Stimulated activated naive CD4-positive, alpha-beta T cell treated with Interleukin-2 at 50 U/mL for 16 hours (primary cell): ENCODE results near the gene FMN1.

Experiments used
- DNase-seq: peaks from one replicate; lab custom pipeline; 2025; lab: John Stamatoyannopoulos, UW

The FMN1 gene

DNA sequence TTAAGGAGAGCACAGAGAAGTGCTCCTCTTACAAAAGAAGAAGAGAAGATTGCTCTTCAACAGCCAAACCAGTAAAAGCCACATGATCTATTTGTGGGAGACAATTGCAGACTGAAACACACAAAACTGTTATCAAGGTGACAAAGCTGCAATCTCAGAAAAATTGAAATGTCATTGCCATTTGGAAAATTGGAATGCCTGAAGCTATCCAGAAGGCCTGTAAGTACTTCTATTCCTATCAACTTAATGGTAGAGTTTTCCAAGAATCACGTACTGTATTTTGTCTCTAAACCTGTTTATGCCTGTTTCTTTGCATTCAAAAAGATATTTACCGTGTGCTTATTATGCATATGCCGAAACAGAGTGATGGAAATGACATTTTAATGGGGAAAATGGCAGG is 272.0 kb downstream of the FMN1 start:
- no peak for DNase-seq

DNA sequence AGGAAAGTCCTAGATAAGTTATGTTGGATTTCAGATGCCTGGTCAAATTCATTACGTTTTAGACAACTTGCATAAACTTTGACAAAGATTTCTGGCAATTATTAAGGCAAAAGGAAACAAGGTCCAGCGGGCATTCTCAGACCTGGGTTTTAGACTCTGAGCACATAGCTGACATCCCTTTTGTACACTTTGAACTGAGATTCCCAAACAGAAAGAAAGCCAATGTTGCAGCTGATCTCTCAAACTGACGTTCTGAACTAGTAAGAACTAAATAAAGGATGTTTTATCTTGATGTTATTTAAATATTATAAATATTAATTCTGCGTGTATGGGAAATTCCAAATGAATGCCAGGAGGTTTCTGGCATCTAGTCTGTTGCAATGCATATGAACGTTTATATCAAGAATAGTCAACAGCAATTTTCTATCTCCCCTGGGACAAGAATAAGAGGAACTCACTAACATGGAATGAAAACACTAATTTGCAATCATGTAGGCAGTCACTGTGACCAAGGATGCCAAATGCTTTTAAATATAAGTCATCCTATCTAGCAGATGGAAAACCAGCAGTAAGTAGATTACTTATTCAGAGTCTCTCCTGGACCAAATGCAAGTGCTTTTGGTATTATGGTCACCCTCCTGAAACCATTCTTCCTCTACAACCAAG is 274.6 kb downstream of the FMN1 start:
- no peak for DNase-seq

DNA sequence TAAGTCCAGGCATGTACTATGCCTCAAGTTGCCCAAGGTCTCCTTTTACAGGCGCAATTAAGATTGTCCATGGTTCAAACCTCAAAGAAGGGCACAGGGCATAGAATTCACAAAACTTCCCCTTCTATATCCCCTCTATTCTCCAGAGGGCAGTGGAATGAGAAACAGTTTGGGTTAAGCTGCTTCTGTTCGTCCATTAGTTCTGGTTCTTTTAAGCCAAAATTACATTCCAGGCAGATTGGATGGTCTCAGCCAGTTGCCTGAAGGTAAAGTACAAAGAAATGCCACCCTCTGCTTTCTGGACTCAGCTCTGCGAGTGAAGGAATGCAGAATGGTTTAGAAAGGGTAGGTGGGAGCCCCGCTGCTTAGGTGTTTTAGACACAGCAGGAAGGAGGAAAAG is 276.0 kb downstream of the FMN1 start:
- DNase-seq = no peak

DNA sequence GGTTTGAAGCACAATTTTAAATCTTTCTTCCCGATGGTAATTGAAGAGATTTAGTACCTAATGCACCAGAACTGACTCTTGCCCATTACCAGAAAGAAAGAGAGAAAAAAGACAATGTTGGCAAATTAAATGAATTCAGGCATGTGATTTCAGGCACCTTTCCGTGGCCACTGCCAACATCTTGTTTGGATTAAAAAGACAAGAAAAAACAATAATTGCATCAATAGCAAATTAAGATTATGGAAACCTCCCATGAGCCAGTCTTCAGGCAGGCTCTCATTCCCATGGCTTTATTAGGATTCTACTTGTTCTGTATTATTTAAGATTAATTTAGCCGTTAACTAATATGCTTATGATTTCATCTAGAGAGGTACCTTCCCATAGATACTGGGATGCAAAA is 283.7 kb downstream of the FMN1 start:
- no peak for DNase-seq

DNA sequence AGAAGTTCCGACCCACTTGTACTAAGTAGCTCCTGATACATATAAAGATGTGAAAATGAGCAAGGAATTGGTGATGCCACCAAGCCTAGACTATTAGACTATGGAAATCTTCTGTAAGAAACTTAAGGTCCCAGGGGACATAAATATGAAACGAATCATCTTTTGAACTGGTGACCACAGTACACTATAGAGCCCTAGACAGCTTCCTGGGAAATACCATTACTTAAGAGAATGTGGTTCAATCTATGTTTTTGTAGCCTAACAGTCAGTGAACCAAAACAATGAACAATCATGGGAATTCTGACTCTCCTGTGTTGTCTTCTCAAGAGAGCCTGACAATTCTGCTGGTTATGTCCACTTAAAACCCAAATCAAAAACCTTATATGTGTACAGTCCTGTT is 285.1 kb downstream of the FMN1 start:
- DNase-seq = no peak

DNA sequence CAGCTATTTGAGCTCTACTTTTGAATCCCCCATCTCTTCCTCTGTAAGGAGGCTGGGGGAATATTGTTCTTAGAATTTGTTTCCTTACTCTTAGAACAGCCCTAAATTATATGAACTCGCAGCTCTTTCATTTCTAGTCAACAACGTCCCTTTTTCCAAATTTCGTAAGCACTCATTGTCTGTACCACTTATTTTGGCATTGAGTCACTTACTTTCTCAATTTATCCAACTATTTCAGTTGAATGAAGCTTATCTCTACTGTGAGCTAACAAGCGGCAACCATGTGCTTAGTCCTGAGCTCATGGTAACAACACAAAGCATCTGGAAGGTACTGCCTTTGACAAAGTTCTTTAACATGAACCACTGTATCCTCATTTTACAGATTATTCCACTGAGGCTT is 285.6 kb downstream of the FMN1 start:
- no peak for DNase-seq

DNA sequence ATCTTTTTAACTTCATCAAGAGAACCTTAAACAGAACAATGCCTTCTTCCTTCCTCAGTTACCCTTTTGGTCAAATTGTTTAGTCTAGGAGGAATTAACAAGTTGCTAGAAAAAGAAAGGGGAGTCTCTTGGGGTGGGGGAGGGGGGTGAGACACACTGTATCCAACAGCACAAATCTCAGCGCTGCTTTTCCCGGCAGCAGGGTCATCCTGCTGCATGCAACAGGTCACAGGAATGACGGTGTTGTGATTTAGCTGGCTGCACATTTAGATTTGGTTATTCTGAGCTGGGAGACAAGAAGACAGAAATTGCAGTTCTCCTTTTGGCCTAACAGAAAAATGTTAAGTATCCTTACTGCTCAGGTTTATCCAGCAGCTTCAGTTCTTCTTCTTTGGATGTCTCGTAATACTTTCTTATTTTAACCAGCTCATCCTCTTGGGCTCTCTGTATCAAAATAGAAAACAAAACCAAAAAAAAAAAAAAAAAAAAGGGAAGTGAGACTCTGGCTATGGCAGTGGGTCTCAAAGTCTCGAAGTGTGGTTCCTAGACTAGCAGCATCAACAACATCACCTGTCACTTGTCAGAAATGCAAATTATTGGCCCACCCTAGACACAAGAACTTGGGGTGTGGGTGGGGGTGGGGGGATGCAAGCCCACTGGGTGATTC is 286.2 kb downstream of the FMN1 start:
- DNase-seq = no peak

DNA sequence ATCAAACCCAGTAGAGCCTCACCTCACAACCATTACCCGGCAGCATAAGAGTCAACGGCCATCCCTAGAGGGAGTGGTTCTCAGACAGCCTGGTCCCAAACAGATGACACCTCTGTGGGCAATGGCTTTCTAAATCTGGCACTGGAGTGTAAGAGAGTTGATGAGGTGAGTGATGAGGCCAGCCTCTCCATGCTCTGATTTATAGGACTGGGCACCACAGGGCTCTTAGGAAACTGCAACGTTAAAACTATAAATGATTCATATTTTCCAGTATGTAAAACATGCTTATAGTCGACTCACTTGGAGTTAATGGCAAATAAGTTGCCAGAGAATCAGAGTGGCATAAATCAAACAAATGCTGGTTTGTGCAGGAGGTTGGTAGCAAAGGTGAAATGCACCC is 289.0 kb downstream of the FMN1 start:
- no peak for DNase-seq

DNA sequence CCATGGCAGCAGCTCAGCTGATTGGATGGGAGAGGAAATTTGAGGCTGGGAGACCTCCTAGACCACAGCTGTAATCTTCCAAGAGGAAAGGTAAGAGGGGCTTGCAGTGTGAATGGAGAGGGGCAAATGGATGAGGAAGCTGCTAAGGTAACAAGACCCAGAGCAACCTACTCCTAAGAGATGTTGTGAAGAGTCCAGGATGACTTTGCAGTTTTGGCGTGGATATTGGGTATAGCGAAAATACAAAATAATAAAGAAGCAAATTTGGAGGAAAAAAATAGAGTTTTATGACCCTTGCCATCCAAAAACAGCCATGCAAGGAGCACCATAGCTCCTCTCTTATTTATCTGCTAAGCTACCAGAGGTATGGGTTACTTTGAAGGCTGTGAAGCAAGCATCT is 290.1 kb downstream of the FMN1 start:
- DNase-seq = no peak

DNA sequence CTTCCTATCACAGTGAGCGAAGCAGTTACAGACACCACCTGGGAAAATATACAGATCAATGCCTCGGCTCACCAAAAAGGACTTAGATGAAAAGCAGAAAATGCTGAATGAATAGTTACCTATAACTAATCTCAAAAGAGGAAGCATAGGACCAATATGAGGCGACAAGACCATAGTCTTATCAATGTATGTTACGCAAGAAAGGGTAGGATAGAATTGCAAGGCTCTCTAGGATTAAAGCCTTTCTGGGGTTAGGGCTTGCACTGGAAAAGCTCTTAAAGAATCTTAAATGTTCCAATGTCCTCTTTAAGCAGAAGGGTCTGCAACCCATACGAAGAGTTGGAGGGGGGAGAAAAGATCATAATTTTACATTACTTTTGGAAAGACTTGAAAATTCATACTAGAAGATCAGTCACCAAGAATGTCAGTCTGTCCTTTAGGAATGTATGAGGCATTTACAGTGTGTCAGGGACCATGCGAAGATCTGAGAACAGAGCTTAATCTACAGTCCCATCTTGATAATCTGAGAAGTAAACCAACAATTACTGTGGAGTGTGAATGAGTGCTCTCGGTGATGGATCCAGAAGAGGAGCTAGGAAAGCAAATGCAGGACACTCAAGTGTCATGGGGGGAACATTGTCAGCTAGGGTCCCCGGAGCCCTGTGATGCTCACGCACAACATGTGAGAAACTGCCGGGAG is 290.8 kb downstream of the FMN1 start:
- no peak for DNase-seq

DNA sequence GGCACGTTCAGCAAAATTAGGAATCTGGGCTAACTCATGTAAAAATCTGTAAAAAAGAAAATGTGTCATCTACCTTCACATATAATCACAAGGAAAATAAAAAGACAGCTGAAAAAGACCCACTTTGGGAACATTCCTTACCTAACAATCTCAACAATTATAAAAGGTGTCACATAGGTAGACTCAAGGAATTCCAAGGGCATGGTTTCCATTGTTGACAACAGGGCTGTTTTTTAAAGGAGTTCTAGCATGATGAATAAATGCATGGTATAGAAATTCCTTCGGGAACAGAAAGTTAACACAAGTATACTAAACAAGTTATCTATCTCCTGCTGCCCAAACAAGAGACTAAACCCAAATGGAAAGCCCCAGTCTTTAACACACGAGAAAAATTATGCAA is 292.5 kb downstream of the FMN1 start:
- no peak for DNase-seq

DNA sequence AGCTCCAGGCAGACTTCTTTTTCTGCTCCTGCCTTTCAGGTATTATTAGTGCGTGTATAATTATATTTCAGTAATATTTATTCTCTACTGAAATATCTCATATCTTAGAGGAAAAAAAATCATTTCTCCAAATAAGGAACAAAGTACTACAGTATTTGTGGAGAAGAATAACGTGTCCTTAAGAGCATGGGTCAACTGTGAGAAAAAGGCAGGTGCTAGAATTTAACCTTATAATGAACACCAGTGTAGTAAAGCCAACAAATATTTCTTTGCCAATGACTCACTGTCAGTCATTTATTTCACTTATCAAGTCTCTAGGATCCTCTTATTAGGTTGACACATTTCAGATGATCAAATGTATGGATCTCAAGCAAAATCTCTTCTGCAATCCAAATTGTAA is 293.3 kb downstream of the FMN1 start:
- no peak for DNase-seq

DNA sequence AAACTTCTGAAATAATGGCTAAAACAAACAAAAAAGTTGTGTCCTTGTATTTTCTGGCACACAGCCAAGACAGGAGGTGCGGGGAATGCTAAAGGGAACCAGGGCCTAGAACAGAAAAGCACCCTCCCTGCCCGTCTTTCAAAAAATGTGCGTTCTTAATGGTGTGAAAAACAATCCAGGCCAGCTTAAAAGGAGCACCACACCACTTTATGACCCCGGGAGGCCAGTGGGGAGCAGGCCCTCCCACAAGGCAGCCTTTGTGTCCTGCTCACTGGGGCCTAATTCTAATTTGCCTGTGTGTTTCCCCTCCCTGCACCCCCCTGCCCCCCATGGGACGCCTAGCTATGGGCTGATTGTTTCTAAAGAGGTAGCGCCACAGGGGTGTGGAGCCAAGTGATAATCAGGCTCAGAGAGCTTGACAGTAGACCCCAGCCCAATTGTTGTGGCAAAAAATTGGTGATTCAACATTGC is 295.4 kb downstream of the FMN1 start:
- DNase-seq = no peak

DNA sequence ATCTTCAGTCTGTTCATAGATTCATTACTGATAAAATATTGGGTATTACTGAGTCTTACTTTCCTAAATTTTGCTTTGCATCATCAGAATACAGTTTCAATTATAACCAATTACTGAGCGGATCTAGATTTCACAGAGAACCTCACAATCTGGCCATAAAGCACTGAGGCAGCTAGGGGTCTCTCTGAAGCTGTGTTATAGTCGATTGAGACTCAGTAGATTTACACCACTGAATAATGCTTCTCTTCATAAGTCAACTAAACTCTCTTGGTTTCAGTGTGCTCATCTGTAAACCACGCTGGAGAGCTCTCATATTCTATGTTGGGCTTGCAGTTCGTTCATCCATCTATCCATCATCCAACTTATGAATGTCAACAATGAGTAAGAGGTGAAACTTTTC is 296.1 kb downstream of the FMN1 start:
- no peak for DNase-seq

DNA sequence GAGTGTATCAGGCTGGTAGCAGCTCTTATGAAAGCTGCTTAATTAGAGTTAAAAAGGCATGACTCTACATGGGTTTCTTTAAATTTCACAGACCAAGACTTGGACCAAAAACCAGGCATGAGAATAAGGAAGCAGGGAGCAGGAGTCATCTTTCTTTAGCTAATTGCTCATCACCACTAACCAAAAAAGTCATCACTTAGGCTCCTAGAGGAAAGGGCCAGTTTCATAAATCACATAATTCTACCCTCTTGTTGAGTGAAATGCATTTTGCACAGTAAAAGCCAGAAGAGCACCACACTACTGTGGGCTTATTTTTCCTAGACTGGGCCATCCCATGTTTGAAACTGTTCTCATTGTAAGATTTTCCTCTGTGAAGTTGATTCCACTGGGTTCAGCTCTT is 301.1 kb downstream of the FMN1 start:
- no peak for DNase-seq

DNA sequence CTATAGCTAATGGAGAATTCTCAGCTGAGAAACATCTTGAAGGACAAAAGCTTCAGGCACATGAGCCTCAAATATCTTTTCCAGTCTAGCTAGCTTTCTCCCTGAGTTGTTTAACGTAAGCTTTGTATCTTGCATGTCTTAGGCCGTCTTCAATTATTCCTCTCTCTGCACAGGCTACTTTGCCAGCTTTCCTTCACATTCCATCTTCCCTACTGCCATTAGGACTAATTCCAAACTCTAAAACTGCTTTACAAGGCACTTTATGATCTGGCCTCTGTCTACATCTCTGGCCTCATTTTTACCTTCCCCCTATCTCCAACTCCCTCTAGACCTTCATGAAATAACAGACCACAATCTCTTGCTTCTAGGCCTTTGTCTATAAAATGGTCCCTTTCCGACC is 305.3 kb downstream of the FMN1 start:
- no peak for DNase-seq

DNA sequence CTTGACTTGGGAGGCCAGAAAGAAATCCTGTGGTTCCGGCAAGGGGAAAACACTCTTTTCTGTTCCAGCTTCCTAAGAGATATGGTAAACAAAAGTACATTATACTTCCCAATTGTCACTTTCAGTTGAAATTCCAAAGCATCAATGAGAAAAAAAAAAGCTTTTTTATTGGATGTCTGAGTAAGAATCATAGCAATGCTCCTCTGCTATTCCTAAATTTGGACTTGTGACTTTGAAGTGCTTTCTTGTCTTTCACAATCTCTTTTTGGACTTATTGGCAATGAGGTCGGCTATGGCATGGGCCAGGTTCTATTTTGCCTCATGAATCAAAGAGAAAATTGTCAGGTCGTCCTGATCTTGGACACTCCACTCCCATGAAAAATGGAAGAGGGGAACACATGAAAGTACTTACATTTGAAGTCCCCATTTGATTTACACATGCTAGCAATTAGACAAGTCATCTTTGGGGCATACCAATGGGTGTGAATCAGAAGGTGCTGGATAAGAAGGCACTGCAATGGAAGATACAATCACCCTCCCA is 306.2 kb downstream of the FMN1 start:
- no peak for DNase-seq

DNA sequence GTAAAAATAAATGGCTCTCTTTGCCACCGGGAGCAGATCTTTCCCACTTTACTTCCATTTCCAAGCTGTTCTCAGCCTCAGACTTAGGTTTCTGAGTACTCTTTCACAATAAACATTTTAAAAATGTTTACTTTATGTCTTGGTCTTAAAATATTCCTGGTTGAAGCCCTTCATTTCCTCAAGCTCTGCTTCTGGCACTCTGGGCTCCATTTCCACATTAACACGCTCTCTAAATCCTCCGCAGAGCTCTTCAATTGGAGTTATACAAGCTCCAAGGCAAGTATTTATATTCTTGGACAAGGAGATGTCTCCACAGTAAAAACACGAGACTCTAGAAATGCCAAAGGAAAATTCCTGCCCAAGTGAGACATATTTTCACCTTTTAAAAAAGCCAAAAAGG is 307.4 kb downstream of the FMN1 start:
- DNase-seq = no peak

DNA sequence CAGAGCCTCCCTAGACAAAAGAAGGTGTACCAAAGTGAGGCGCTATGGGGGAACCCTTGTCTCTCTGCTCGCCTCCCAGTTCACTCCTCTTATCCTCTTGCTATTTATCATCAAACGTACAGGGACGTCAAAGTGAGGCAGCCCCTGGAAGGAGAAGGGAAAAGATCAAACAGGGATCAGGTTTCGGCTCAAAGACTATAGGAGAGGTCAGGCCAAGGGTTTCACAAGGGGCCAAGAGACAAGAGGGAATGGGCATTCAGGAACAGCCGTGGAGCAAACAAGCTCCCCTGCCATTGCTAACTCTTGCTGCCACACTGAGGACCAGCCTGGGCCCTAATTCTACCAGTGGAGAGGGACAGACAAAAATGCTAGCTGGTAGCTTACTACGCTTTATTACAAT is 308.1 kb downstream of the FMN1 start:
- no peak for DNase-seq

DNA sequence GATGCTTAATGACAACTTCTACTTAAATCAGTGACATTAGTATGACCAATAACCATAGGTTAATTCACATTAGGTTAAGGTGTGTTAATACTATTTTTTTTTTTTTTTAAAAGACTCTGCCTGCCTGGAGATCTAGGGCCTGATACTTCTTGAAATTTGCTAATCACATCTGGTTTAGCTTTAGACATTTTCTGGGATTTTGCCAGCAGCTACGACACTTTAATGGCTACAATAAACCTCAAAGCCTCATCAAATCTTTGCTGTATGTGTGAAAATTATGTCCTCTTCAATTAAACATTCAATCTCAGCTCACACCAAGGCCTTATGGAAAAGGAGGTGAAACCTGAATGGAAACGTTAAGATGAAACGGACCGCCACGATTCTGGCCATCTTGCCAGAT is 308.8 kb downstream of the FMN1 start:
- DNase-seq = no peak

DNA sequence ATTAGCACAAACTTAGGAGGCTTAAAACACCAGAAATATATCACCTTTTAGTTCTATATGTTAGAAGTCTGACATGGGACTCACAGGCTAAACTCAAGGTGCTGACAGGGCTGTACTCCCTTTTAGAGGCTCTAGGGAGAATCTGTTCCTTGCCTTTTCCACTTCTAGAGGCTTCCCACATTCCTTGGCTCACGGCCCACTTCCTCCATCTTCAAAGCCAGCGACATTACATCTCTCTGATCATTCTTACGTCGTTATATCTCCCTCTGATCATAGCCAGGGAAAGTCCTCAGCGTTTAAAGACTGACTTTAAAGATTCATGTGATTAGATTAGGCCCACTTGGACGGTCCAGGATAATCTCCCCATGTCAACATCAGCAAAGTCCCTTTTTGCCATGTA is 310.4 kb downstream of the FMN1 start:
- DNase-seq = no peak

DNA sequence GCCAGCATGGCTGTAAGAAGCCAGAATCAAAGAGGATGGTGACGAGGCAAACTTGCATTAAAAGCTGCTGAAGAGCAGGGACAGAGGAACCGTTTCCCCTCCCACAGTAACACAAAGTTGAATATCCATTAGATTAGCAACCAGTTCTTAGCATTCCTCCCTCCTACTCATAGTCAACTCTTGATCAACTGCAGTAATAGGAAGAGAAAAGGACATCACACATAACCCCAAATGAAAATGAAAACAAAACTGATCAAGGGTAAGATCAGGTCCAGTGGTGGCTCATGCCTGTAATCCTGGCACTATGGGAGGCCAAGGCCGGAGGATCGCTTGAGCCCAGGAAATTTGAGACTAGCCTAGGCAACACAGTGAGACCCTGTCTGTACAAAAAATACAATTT is 311.6 kb downstream of the FMN1 start:
- DNase-seq = no peak

DNA sequence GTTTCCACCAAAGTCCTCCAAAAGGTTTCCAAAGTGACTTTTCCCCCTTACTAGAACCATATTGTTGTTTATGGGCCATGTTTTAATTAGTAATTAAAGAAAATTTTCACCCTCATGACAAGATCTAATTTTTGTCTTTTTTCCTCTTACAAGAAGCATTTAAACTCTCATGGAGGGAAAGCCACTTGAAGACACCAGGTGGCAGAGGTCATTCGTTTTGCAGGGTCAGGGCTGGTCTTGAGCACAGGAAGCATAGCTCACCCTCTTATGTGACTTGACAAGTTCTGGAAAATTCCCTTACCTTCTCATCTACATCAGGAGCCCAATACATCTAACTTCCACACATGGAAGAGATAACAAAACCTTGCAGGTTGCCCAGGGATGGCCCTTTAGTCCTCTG is 313.0 kb downstream of the FMN1 start:
- no peak for DNase-seq
